ENCODE results near the gene DOCK1.

The DOCK1 gene

GRCh38 chr10:127148066-127148932, 243.1 kb downstream of the DOCK1 start:
- DNase-seq, result peak; percentile 74

GRCh38 chr10:127148933-127149220, 243.6 kb downstream of the DOCK1 start:
- peak; percentile 59 for DNase-seq

GRCh38 chr10:127149501-127150081, 244.4 kb downstream of the DOCK1 start:
- DNase-seq, result no peak

GRCh38 chr10:127150136-127150535, 244.9 kb downstream of the DOCK1 start:
- peak; percentile 70 for DNase-seq

GRCh38 chr10:127151541-127151940, 246.3 kb downstream of the DOCK1 start:
- no peak for DNase-seq

GRCh38 chr10:127151981-127152699, 246.9 kb downstream of the DOCK1 start:
- no peak for DNase-seq

GRCh38 chr10:127153181-127153580, 248.0 kb downstream of the DOCK1 start:
- no peak for DNase-seq

- no peak for DNase-seq
Measured at GRCh38 chr10:127154831-127155620, 249.8 kb downstream of the DOCK1 start.

- no peak for DNase-seq
Measured at GRCh38 chr10:127157089-127157488, 251.9 kb downstream of the DOCK1 start.

- no peak for DNase-seq
Measured at GRCh38 chr10:127157506-127158200, 252.4 kb downstream of the DOCK1 start.

GRCh38 chr10:127158662-127159061, 253.4 kb downstream of the DOCK1 start:
- no peak for DNase-seq

GRCh38 chr10:127159648-127160245, 254.5 kb downstream of the DOCK1 start:
- DNase-seq, result no peak

GRCh38 chr10:127161482-127161881, 256.3 kb downstream of the DOCK1 start:
- DNase-seq, result no peak

GRCh38 chr10:127162841-127163240, 257.6 kb downstream of the DOCK1 start:
- no peak for DNase-seq

GRCh38 chr10:127168261-127168660, 263.0 kb downstream of the DOCK1 start:
- no peak for DNase-seq

GRCh38 chr10:127174866-127175265, 269.6 kb downstream of the DOCK1 start:
- no peak for DNase-seq

- DNase-seq, result no peak
Measured at GRCh38 chr10:127175357-127176110, 270.3 kb downstream of the DOCK1 start.

GRCh38 chr10:127176649-127177048, 271.4 kb downstream of the DOCK1 start:
- DNase-seq, result no peak

GRCh38 chr10:127179612-127180250, 274.5 kb downstream of the DOCK1 start:
- no peak for DNase-seq

- no peak for DNase-seq
Measured at GRCh38 chr10:127182161-127182560, 276.9 kb downstream of the DOCK1 start.

- DNase-seq, result no peak
Measured at GRCh38 chr10:127184582-127184981, 279.4 kb downstream of the DOCK1 start.

Measured in suppressor macrophage treated with lipopolysaccharide for 4 hours (primary cell).